Neutrophil (primary cell): ENCODE results near the gene CSTA.

ENCODE experiments used
- H3K27ac ChIP-seq: fragments of 200-600 bp; sonication (generic); 2 replicates; pipeline ENCODE4 v1.5.1; 2016; ENCODE audit warnings: mild to moderate bottlenecking, moderate library complexity
- H3K27me3 ChIP-seq: fragments of 200-600 bp; sonication (generic); 2 replicates; pipeline ENCODE4 v1.6.0; 2016; ENCODE audit warnings: mild to moderate bottlenecking
- H3K36me3 ChIP-seq: fragments of 200-600 bp; sonication (generic); 2 replicates; pipeline ENCODE4 v1.5.1; 2017
- H3K4me1 ChIP-seq, 2 experiments: fragments of 200-600 bp in 1 of 2; sonication (generic) in 1 of 2; 1 replicate in 1 of 2; 2 replicates in 1 of 2; pipeline versions ENCODE4 v1.5.1 to v1.6.1; 2013 to 2016; ENCODE audit warnings: low read depth in 1 of 2, low read length in 1 of 2, mild to moderate bottlenecking in 1 of 2, moderate library complexity in 1 of 2; ENCODE audit not compliant: control insufficient read depth in 1 of 2, insufficient read depth in 1 of 2
- H3K4me3 ChIP-seq, 2 experiments: fragments of 200-600 bp in 1 of 2; sonication (generic) in 1 of 2; 1 replicate in 1 of 2; 2 replicates in 1 of 2; pipeline ENCODE4 v1.5.1; 2013 to 2016; ENCODE audit warnings: low read depth in 1 of 2, low read length in 1 of 2, mild to moderate bottlenecking in 1 of 2, moderate library complexity in 1 of 2
- H3K9me3 ChIP-seq: fragments of 200-600 bp; sonication (generic); 2 replicates; pipeline ENCODE4 v1.5.1; 2016
- TF ChIP-seq, protein P1 (sequence below): fragments of 200-600 bp; sonication (generic); IDR thresholded peaks from 2 replicates; pipeline ENCODE4 v1.5.1; 2016; ENCODE audit warnings: antibody characterized with exemption

CSTA gene

DNA sequence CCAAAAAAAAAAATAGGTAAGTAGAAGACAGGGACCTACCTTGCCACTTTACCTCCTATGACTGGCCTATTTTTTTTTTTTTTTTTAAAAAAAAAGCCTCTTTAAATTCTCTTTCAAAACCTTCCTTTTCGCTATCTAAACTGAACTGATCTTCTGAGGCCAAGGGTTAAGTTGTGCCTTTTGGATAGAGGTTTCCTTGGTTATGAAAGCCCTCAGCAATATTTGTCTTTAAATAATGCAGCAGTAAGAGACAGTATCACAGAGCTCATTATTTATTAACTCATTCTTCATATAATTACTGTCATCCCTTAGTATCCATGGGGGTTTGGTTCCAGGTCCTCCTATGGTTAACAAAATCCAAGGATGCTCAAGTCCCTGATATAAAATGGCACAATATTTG is 49.0 kb downstream of the CSTA start:
- no peak overlapping the region for H3K4me3 ChIP-seq
- no peaks in the 10 kb centered on the region for H3K9me3 ChIP-seq
- no peaks in the 10 kb centered on the region for H3K27me3 ChIP-seq
- H3K36me3 ChIP-seq: no peaks in the 10 kb centered on the region
- peaks cover 33% of the 10 kb centered on the region in 2 experiments for H3K4me1 ChIP-seq
- H3K27ac ChIP-seq: no peak overlapping the region
- TF ChIP-seq, protein P1, sequence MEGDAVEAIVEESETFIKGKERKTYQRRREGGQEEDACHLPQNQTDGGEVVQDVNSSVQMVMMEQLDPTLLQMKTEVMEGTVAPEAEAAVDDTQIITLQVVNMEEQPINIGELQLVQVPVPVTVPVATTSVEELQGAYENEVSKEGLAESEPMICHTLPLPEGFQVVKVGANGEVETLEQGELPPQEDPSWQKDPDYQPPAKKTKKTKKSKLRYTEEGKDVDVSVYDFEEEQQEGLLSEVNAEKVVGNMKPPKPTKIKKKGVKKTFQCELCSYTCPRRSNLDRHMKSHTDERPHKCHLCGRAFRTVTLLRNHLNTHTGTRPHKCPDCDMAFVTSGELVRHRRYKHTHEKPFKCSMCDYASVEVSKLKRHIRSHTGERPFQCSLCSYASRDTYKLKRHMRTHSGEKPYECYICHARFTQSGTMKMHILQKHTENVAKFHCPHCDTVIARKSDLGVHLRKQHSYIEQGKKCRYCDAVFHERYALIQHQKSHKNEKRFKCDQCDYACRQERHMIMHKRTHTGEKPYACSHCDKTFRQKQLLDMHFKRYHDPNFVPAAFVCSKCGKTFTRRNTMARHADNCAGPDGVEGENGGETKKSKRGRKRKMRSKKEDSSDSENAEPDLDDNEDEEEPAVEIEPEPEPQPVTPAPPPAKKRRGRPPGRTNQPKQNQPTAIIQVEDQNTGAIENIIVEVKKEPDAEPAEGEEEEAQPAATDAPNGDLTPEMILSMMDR: no peak

DNA sequence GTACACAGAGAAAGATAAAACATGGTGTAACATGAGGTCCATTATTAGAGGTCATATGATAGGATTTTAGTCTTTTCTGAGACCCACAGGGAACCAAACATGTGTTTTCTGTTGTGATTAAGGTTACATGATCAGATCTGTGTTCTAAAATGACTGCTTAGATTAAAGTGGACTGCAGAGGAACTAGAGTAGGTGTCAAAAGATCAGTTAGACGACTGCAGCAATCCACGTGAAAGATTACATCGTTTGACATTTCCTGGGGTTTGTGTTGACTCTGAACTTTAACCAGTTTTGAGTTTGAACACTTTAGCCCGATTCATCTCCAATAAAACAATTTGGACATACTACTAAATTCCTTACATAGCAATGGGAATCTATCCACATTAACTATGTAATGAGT is 52.9 kb downstream of the CSTA start:
- H3K27me3 ChIP-seq: no peaks in the 10 kb centered on the region
- no peaks in the 10 kb centered on the region for H3K9me3 ChIP-seq
- H3K4me1 ChIP-seq: peaks cover 36 to 40% of the 10 kb centered on the region in 2 experiments
- TF ChIP-seq, protein P1: no peak
- no peak overlapping the region for H3K4me3 ChIP-seq
- H3K36me3 ChIP-seq: no peaks in the 10 kb centered on the region
- peak overlapping the region; percentile 59 for H3K27ac ChIP-seq

DNA sequence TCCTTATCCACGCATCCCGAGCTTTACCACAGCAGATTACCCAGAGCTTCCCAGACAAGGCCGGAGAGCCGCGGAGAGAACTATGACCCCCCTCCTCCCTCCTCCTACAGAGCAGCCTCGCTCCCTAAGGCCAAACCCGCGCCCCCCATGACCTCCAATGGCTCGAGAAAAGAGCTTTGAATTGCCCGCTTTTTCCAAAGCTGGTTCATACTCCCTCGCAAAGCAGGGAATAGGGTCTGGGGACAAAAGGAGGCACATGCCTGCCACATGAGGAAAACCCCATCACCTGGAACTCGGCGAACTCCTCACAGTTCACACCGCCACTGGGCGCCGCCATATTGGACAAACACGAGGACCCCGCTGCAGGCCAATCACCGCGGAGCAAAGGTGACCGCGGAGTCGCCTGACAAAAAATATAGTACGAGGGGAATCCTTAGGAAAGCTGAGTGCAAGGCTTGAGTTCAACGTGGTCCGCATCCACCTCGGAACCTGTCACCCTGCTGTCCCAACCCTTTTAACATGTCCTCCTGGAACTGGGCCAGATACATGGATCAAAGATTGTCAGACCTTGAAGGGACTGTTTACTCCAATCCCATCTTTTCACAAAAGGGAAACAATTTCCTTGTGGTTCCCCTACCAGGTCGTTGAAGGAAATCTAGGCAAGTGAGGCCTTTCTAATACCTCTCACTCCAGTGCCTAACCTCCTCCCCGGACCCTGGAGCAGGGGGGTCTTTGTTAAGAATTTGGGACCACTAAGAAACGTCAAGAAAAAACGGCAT is 58.0 kb downstream of the CSTA start, which contains the start of gene MIX23:
Gene MIX23, minus strand, starts transcription at position 344 of the 779 bp plus-strand sequence. Its CDS starts 7 bp downstream, at position 337.
- no peaks in the 10 kb centered on the region for H3K27me3 ChIP-seq
- TF ChIP-seq, protein P1: peak; percentile 14
- peaks cover 47 to 49% of the 10 kb centered on the region in 2 experiments for H3K4me1 ChIP-seq
- H3K27ac ChIP-seq: peak within 1 kb of the TSS; percentile 86
- peaks cover 4% of the 10 kb centered on the region for H3K36me3 ChIP-seq
- H3K4me3 ChIP-seq: peak within 1 kb of the TSS; percentile 82
- no peaks in the 10 kb centered on the region for H3K9me3 ChIP-seq

DNA sequence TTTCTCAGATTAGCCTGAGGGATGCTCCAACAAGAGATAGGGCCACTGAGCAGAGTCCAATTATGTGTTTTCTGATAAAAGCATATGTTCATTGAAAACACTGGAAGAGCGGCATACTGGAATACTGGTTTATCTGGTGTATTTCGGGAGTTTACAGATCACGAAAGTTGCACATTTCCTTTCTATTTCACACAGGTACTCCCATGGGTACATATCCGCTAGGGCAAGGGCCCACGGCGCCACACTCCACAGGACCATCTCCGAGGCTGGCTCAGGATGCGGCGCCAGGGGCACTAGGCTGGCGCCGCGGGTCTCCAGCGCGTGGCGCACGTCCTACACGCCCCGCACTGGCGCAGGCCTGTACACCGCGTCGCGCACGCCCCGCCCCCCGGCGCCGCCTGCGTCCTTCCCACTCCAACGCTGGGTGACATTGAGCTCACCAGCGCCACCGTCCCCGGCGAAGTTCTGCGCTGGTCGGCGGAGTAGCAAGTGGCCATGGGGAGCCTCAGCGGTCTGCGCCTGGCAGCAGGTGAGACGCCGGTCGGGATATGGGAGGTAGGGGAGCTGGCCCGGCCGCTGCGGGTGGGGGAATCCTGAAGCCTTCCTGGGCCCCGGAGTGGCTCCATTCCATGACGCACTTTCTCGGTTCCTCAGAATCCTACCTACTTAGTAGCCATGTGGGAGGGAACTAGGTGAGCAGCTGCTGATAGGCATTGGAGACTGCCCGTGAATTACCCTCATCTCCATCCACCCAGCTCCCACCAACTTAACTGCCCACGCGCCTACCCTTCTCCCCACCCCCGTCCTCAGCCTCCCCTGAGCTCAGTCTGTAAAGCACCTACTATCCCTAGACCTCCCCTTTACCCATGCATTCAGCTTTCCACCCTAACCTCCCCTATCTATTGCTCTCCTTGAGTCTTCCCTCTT is 59.0 kb downstream of the CSTA start, which contains the start of gene FAM162A:
Gene FAM162A, plus strand, starts transcription at position 412 of the 927 bp plus-strand sequence. Its CDS starts 84 bp downstream, at position 496.
- H3K4me3 ChIP-seq: peak within 1 kb of the TSS; percentile 82
- peaks cover 38 to 39% of the 10 kb centered on the region in 2 experiments for H3K4me1 ChIP-seq
- H3K36me3 ChIP-seq: peaks cover 4% of the 10 kb centered on the region
- H3K9me3 ChIP-seq: no peaks in the 10 kb centered on the region
- peak within 1 kb of the TSS; percentile 86 for H3K27ac ChIP-seq
- TF ChIP-seq, protein P1: peak; percentile 84
- H3K27me3 ChIP-seq: no peaks in the 10 kb centered on the region

DNA sequence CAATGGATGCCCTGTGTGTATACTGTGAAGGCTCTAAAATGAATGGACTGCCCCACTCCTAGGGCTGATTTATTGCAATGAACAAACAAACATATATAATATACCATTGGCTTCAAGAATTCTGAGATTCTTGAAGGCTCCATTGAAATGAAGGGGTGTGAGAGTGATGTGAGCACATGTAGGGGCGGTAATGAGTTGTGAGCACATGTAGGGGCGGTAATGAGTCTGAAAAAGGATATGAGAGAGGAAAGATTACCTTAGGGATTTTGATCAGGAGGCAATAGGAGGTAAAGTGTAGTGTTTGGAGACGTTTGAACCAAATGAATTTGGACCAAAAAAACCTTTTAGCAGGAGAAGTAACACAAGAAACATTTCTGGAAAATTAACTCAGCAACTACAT is 62.7 kb downstream of the CSTA start:
- peaks cover 4% of the 10 kb centered on the region for H3K36me3 ChIP-seq
- H3K4me1 ChIP-seq: peaks cover 18 to 23% of the 10 kb centered on the region in 2 experiments
- H3K27me3 ChIP-seq: no peaks in the 10 kb centered on the region
- H3K27ac ChIP-seq: no peak overlapping the region
- H3K4me3 ChIP-seq: no peak overlapping the region
- TF ChIP-seq, protein P1: no peak
- no peaks in the 10 kb centered on the region for H3K9me3 ChIP-seq
